Tibial artery (tissue), 4 donors: Measurements from ENCODE around the gene SCAF11.
"Not testable (repeated sequence)": the region's sequence is repeated elsewhere in the genome, so short reads cannot be mapped to it uniquely, and the experiment has no call there.

Experiments used
- DNase-seq, 2 donors: peaks; one replicate each; pipeline ENCODE4 v3.0.0-alpha.2; 2019
- H3K27ac ChIP-seq, 2 donors: fragments of 200-600 bp; sonication (generic) in 1 of 2; 1 replicate in 1 of 2; 2 replicates in 1 of 2; pipeline ENCODE4 v1.5.1; 2018 to 2019; ENCODE audit warnings: mild to moderate bottlenecking in 1 of 2
- H3K27me3 ChIP-seq, 2 donors: fragments of 200-600 bp; sonication (generic) in 1 of 2; one replicate each; pipeline versions ENCODE4 v1.5.1 to v1.6.0; 2016 to 2019
- H3K36me3 ChIP-seq, 3 donors: fragments of 200-600 bp; sonication (generic) in 2 of 3; one replicate each; pipeline ENCODE4 v1.5.1; 2016 to 2019; ENCODE audit warnings: mild to moderate bottlenecking in 2 of 3
- H3K4me1 ChIP-seq, 4 donors: fragments of 200-600 bp; sonication (generic) in 2 of 4; 1 replicate in 3 of 4; 2 replicates in 1 of 4; pipeline ENCODE4 v1.5.1; 2016 to 2019
- H3K4me3 ChIP-seq, 2 donors: fragments of 200-600 bp; sonication (generic) in 1 of 2; 1 replicate in 1 of 2; 2 replicates in 1 of 2; pipeline ENCODE4 v1.5.1; 2018 to 2019; ENCODE audit warnings: mild to moderate bottlenecking in 2 of 2
- H3K9me3 ChIP-seq, 3 donors: fragments of 200-600 bp; sonication (generic) in 1 of 3; one replicate each; pipeline ENCODE4 v1.5.1; 2016 to 2019
- intact Hi-C: fragments of 100-400 bp; cut with DNase I; formaldehyde crosslinking; loops from one replicate; pipeline ENCODE4 v1.15.0; 2023; ENCODE audit warnings: low total_unique reads
- TF ChIP-seq, protein P1 (sequence below), 2 experiments: fragments of 200-600 bp in 1 of 2; fragments of 450-650 bp in 1 of 2; IDR thresholded peaks; one replicate each; pipeline ENCODE4 v1.5.1; 2017 to 2019; ENCODE audit warnings: antibody characterized with exemption in 2 of 2, mild to moderate bottlenecking in 1 of 2, moderate library complexity in 1 of 2

SCAF11 gene, protein sequence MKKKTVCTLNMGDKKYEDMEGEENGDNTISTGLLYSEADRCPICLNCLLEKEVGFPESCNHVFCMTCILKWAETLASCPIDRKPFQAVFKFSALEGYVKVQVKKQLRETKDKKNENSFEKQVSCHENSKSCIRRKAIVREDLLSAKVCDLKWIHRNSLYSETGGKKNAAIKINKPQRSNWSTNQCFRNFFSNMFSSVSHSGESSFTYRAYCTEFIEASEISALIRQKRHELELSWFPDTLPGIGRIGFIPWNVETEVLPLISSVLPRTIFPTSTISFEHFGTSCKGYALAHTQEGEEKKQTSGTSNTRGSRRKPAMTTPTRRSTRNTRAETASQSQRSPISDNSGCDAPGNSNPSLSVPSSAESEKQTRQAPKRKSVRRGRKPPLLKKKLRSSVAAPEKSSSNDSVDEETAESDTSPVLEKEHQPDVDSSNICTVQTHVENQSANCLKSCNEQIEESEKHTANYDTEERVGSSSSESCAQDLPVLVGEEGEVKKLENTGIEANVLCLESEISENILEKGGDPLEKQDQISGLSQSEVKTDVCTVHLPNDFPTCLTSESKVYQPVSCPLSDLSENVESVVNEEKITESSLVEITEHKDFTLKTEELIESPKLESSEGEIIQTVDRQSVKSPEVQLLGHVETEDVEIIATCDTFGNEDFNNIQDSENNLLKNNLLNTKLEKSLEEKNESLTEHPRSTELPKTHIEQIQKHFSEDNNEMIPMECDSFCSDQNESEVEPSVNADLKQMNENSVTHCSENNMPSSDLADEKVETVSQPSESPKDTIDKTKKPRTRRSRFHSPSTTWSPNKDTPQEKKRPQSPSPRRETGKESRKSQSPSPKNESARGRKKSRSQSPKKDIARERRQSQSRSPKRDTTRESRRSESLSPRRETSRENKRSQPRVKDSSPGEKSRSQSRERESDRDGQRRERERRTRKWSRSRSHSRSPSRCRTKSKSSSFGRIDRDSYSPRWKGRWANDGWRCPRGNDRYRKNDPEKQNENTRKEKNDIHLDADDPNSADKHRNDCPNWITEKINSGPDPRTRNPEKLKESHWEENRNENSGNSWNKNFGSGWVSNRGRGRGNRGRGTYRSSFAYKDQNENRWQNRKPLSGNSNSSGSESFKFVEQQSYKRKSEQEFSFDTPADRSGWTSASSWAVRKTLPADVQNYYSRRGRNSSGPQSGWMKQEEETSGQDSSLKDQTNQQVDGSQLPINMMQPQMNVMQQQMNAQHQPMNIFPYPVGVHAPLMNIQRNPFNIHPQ (N-terminal part only)

DNA sequence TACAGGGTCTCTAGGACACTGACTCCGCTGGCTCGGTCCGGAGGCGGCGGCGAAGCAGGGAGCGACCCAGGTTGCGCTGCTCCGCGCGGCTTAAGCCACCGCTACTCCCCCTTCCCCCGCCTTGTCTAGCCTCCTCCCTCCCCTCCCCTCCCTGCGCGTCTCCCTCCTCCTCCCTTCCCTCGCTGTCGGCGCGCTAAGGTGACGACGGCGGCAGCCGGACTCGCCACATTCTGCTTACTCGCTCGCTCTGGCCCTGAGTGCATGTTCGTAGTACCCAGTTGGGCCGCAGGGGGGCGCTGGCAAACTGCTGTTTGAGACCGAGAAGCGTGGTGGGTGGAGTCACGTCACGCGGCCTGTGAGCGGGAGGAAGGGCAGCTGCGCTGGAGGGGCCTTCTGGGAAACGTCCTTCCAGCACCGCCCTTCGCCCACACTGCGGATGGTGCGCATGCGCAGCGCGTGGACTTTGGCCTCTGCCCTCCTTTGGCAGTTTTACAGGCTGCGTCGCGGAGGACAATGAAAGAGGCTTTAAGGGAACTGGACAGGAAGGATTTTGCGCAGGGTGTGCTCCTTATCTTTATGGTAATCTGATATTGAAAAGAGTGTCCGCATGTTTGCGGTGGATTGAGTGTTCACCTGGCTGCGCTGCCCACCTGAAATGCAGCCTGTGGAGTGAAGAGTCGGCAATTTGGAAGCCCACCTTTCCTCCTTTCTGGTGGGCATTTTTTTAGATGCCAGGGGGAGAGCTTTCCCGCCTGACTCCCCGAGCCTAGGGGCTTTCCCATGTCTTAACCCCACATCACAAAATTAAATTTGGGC, at the start of gene SCAF11:
SCAF11 (minus strand) TSS at position 107 of the 816 bp plus-strand sequence. CDS start 26,407 bp downstream, outside the sequence.
- TF ChIP-seq, protein P1, sequence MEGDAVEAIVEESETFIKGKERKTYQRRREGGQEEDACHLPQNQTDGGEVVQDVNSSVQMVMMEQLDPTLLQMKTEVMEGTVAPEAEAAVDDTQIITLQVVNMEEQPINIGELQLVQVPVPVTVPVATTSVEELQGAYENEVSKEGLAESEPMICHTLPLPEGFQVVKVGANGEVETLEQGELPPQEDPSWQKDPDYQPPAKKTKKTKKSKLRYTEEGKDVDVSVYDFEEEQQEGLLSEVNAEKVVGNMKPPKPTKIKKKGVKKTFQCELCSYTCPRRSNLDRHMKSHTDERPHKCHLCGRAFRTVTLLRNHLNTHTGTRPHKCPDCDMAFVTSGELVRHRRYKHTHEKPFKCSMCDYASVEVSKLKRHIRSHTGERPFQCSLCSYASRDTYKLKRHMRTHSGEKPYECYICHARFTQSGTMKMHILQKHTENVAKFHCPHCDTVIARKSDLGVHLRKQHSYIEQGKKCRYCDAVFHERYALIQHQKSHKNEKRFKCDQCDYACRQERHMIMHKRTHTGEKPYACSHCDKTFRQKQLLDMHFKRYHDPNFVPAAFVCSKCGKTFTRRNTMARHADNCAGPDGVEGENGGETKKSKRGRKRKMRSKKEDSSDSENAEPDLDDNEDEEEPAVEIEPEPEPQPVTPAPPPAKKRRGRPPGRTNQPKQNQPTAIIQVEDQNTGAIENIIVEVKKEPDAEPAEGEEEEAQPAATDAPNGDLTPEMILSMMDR (IDR thresholded peaks at IDR 0.05): peak; percentile 95 to 99
- no peaks in the 10 kb centered on the region for H3K9me3 ChIP-seq
- no peaks in the 10 kb centered on the region for H3K36me3 ChIP-seq
- H3K4me3 ChIP-seq: peak within 1 kb of the TSS; percentile 93 to 95
- intact Hi-C loops: loop anchor here (2.0 kb wide), 1 partner anchor 262 kb away; the partner anchor contains the start of gene ARID2
- peak; percentile 100 for DNase-seq
- no peaks in the 10 kb centered on the region for H3K27me3 ChIP-seq
- peaks cover 0 to 35% (median 29%) of the 10 kb centered on the region in 4 donors for H3K4me1 ChIP-seq
- H3K27ac ChIP-seq: peak within 1 kb of the TSS; percentile 99 to 100

GRCh38 chr12:46037066-46037465, 46.7 kb upstream of the SCAF11 start:
- H3K27me3 ChIP-seq, H3K4me1 ChIP-seq, H3K27ac ChIP-seq, H3K4me3 ChIP-seq, H3K9me3 ChIP-seq, intact Hi-C loops, DNase-seq, H3K36me3 ChIP-seq: not testable (repeated sequence)

- Histone ChIP-seq H3K4me3 (no peak overlapping the region), H3K4me1 (no peaks in the 10 kb centered on the region), H3K27ac (no peak overlapping the region), H3K9me3 (peaks cover 3 to 47% (median 46%) of the 10 kb centered on the region in 3 donors), H3K27me3 (no peaks in the 10 kb centered on the region), H3K36me3 (no peaks in the 10 kb centered on the region)
- no peak for DNase-seq
- TF ChIP-seq, protein P1 (IDR thresholded peaks at IDR 0.05): no peak
- intact Hi-C loops: no loop called here
Observed at GRCh38 chr12:46027172-46027571, 36.8 kb upstream of the SCAF11 start.

- intact Hi-C loops: no loop called here
- no peak for DNase-seq
- no peaks in the 10 kb centered on the region for H3K4me1 ChIP-seq
- TF ChIP-seq, protein P1 (IDR thresholded peaks at IDR 0.05): no peak
- peaks cover 3 to 53% (median 46%) of the 10 kb centered on the region in 3 donors for H3K9me3 ChIP-seq
- H3K4me3 ChIP-seq: no peak overlapping the region
- H3K27ac ChIP-seq: no peak overlapping the region
- H3K27me3 ChIP-seq: no peaks in the 10 kb centered on the region
- no peaks in the 10 kb centered on the region for H3K36me3 ChIP-seq
Observed at GRCh38 chr12:46024099-46024498, 33.7 kb upstream of the SCAF11 start.

- H3K36me3 ChIP-seq: no peaks in the 10 kb centered on the region
- no peaks in the 10 kb centered on the region for H3K27me3 ChIP-seq
- H3K4me1 ChIP-seq: no peaks in the 10 kb centered on the region
- H3K4me3 ChIP-seq: no peak overlapping the region
- no peak overlapping the region for H3K27ac ChIP-seq
- no peak for DNase-seq
- peaks cover 0 to 25% (median 23%) of the 10 kb centered on the region in 3 donors for H3K9me3 ChIP-seq
- intact Hi-C loops: no loop called here
- TF ChIP-seq, protein P1 (IDR thresholded peaks at IDR 0.05): no peak
Observed at GRCh38 chr12:46020768-46021167, 30.4 kb upstream of the SCAF11 start.

- H3K9me3 ChIP-seq: peaks cover 0 to 10% (median 10%) of the 10 kb centered on the region in 3 donors
- H3K27ac ChIP-seq, intact Hi-C loops, H3K4me1 ChIP-seq, H3K36me3 ChIP-seq, DNase-seq, H3K4me3 ChIP-seq, H3K27me3 ChIP-seq: not testable (repeated sequence)
Observed at GRCh38 chr12:46018712-46019111, 28.3 kb upstream of the SCAF11 start.

GRCh38 chr12:46017866-46018375, 27.5 kb upstream of the SCAF11 start:
- DNase-seq, H3K27ac ChIP-seq, intact Hi-C loops, H3K36me3 ChIP-seq, H3K4me1 ChIP-seq, H3K4me3 ChIP-seq, H3K27me3 ChIP-seq: not testable (repeated sequence)
- H3K9me3 ChIP-seq: peaks cover 0 to 10% (median 4%) of the 10 kb centered on the region in 3 donors
